Measurements from ENCODE around the gene TSPEAR.

TSPEAR gene

DNA sequence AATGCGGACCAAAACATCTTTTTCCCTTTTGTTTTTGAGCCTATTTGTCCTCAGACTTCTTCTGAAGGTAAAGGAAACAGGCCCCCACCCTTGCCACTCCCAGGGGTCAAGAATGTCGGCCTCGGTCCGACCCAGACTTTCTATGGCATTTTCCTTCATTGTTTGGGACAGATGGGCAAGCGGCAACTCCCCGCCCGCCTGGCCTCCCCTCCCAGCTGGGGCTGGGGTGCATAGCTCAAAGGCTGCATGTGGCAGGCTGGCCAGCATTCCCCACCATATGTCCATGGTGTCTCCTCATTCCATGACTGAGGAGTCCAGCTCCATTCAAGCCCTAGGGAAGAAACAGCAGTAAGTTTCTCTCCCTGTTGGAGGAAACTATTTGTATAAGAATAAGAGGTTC, 29.4 kb upstream of the TSPEAR start:
- no peak for DNase-seq (ENCODE audit: low read depth)
- H3K4me3 ChIP-seq (ENCODE audit: control insufficient read depth, low read depth, low read length) = no peak overlapping the region
- TF ChIP-seq, protein P1, sequence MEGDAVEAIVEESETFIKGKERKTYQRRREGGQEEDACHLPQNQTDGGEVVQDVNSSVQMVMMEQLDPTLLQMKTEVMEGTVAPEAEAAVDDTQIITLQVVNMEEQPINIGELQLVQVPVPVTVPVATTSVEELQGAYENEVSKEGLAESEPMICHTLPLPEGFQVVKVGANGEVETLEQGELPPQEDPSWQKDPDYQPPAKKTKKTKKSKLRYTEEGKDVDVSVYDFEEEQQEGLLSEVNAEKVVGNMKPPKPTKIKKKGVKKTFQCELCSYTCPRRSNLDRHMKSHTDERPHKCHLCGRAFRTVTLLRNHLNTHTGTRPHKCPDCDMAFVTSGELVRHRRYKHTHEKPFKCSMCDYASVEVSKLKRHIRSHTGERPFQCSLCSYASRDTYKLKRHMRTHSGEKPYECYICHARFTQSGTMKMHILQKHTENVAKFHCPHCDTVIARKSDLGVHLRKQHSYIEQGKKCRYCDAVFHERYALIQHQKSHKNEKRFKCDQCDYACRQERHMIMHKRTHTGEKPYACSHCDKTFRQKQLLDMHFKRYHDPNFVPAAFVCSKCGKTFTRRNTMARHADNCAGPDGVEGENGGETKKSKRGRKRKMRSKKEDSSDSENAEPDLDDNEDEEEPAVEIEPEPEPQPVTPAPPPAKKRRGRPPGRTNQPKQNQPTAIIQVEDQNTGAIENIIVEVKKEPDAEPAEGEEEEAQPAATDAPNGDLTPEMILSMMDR (IDR thresholded peaks at IDR 0.05; ENCODE audit: control insufficient read depth, insufficient read depth, low read depth, low read length, missing control alignments) = no peak

DNA sequence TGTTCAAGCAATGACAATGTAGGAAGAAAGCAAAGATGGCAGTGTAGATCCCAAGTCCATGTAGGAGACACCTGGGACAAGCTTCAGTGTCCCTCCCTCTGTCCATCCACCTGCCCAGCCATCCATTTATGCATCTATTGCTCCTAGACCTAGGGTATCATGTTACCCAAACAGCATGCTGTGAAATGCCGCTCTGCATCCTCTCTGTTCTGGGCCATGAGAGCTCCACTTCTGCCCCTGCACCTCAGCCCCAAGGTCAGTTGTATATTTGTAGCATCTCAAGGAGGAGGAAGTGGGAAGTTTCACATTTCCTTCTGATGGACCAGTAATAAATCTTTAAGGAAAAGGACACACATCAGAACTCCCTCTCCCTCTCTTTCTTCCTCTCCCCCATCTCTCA, 27.9 kb upstream of the TSPEAR start:
- H3K4me3 ChIP-seq (ENCODE audit: control insufficient read depth, low read depth, low read length) = no peak overlapping the region
- DNase-seq (ENCODE audit: low read depth) = no peak
- TF ChIP-seq, protein P1 (IDR thresholded peaks at IDR 0.05; ENCODE audit: control insufficient read depth, insufficient read depth, low read depth, low read length, missing control alignments) = no peak

DNA sequence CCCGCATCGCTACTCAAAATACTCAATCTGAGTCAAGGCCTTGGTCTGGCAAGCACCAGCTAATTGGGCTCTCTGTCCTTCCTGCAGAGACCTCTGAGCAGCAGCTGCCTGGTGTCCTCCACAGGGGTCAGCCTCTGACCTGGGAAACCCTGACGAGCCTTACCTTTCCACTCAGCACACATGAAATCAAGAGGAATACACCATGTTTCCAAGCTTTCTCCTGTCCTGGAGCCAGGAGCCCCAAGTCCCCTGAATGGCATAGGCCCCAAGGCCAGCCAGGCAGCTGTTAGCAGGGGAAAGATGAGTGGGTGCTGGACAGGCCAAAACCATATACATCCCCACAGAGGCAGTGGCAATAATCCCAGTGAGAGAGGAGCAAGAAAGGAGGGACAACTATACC, 27.2 kb upstream of the TSPEAR start:
- no peak for DNase-seq (ENCODE audit: low read depth)
- TF ChIP-seq, protein P1 (IDR thresholded peaks at IDR 0.05; ENCODE audit: control insufficient read depth, insufficient read depth, low read depth, low read length, missing control alignments) = no peak
- no peak overlapping the region for H3K4me3 ChIP-seq (ENCODE audit: control insufficient read depth, low read depth, low read length)

- DNase-seq (ENCODE audit: low read depth) = no peak
- TF ChIP-seq, protein P1 (IDR thresholded peaks at IDR 0.05; ENCODE audit: control insufficient read depth, insufficient read depth, low read depth, low read length, missing control alignments) = no peak
- H3K4me3 ChIP-seq (ENCODE audit: control insufficient read depth, low read depth, low read length) = no peak overlapping the region
Measured at GRCh38 chr21:44737706-44738354, 26.5 kb upstream of the TSPEAR start.

DNA sequence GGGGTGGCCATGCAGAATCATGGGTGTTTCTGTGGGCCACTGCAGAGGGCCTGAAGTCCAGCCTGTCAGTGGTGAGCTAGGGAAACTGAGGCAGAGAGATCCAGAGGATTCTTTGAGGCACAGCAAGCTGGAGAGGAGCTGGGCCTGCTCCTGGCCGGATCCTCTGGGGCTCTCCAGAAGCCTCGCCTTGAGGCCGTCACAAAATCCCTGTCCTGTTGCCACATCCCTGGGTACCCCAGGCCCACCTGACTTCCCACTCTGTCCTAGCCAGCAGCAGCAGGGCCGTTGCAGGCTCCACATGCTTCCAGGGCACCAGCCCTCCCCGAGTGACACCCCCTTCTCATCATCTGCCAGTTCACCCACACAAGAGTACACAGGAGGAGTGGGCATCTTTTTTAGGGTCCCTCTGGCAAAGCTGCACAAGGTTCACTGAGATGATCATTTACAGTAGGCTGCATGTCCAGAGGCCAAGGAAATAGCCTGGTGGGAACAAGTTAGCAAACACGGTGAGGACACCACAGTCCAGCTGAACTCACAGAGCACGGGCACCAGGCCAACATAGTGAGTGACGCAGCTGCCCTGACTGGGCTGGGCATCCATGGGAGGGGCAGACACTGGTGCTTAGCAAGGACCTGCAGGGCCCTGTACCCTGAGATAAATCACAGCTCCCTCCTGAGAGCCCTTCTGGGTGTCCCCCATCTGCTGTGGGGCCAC, 25.1 kb upstream of the TSPEAR start:
- DNase-seq (ENCODE audit: low read depth) = no peak
- no peak overlapping the region for H3K4me3 ChIP-seq (ENCODE audit: control insufficient read depth, low read depth, low read length)
- TF ChIP-seq, protein P1 (IDR thresholded peaks at IDR 0.05; ENCODE audit: control insufficient read depth, insufficient read depth, low read depth, low read length, missing control alignments) = no peak

DNA sequence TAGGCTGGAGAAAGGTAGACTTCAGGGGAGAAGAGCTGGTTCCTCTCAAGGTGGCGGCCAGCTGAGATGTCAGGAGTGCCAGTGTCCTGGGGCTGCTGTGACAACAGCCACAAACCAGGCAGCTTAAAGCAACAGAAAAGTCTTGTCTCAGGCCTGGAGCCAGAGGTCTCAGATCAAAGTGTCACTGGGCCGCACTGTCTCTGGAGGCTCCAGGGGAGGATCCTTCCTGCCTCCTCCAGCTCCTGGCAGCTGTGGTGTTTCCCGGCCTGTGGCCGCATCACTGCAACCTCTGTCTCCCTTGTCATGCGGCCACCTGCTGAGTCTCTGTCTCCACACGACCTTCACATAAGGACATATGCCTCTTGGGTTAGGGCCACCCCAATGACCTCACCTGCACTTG, 24.4 kb upstream of the TSPEAR start:
- TF ChIP-seq, protein P1 (IDR thresholded peaks at IDR 0.05; ENCODE audit: control insufficient read depth, insufficient read depth, low read depth, low read length, missing control alignments) = no peak
- no peak overlapping the region for H3K4me3 ChIP-seq (ENCODE audit: control insufficient read depth, low read depth, low read length)
- no peak for DNase-seq (ENCODE audit: low read depth)
